IMR-90 (cell line): ENCODE measurements around the gene CNTN5.

Experiments used
- CEBPB ChIP-seq: IDR thresholded peaks from 2 replicates; pipeline ENCODE4 v1.6.1; 2012; ENCODE audit warnings: low read depth, low read length, improper control_type of control experiment
- NFE2L2 ChIP-seq: fragments of 150-350 bp; IDR thresholded peaks from 2 replicates; pipeline ENCODE4 v1.6.1; 2016; ENCODE audit warnings: low read depth, mild to moderate bottlenecking, low read length
- POLR2A ChIP-seq: IDR thresholded peaks from 2 replicates; pipeline ENCODE4 v1.6.1; 2012; ENCODE audit warnings: mild to moderate bottlenecking, low read depth, low read length
- RAD21 ChIP-seq: IDR thresholded peaks from 2 replicates; pipeline ENCODE4 v1.6.1; 2012; ENCODE audit warnings: low read length, improper control_type of control experiment
- RCOR1 ChIP-seq: IDR thresholded peaks from 2 replicates; pipeline ENCODE4 v1.6.1; 2012; ENCODE audit warnings: mild to moderate bottlenecking, low read length, improper control_type of control experiment; ENCODE audit not compliant: insufficient replicate concordance
- TF ChIP-seq, protein P1 (sequence below): conservative IDR thresholded peaks from 2 replicates; pipeline ENCODE4 v1.5.1; 2012; ENCODE audit warnings: mild to moderate bottlenecking, low read depth, low read length, improper control_type of control experiment
- TF ChIP-seq, protein P2 (sequence below): fragments of 150-350 bp; IDR thresholded peaks from 2 replicates; pipeline ENCODE4 v1.6.1; 2016; ENCODE audit warnings: low read depth, mild to moderate bottlenecking, low read length, moderate library complexity, borderline replicate concordance
- TF ChIP-seq, protein P3 (sequence below): fragments of 150-350 bp; IDR thresholded peaks from 2 replicates; pipeline ENCODE4 v1.6.1; 2017; ENCODE audit warnings: mild to moderate bottlenecking, antibody characterized with exemption, low read length, low read depth

DNA sequence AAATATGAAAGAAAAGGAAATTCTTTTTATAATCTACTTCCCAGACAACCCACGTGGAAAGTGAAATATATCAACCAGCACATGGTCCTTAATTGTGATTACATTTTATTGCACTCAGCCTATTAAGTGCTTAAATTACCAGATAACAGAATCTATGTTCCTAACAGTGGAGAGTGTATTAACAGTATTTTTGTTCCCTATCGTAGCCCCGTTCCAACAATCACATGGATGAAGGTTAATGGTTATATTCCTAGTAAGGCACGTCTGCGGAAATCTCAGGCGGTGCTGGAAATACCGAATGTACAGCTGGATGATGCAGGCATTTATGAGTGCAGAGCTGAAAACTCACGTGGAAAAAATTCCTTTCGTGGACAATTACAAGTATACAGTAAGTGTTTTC lies 1040.3 kb downstream of the CNTN5 start:
- TF ChIP-seq, protein P1, sequence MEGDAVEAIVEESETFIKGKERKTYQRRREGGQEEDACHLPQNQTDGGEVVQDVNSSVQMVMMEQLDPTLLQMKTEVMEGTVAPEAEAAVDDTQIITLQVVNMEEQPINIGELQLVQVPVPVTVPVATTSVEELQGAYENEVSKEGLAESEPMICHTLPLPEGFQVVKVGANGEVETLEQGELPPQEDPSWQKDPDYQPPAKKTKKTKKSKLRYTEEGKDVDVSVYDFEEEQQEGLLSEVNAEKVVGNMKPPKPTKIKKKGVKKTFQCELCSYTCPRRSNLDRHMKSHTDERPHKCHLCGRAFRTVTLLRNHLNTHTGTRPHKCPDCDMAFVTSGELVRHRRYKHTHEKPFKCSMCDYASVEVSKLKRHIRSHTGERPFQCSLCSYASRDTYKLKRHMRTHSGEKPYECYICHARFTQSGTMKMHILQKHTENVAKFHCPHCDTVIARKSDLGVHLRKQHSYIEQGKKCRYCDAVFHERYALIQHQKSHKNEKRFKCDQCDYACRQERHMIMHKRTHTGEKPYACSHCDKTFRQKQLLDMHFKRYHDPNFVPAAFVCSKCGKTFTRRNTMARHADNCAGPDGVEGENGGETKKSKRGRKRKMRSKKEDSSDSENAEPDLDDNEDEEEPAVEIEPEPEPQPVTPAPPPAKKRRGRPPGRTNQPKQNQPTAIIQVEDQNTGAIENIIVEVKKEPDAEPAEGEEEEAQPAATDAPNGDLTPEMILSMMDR = no peak
- no peak for TF ChIP-seq RCOR1
- TF ChIP-seq POLR2A = no peak
- TF ChIP-seq CEBPB = no peak
- TF ChIP-seq, protein P2, sequence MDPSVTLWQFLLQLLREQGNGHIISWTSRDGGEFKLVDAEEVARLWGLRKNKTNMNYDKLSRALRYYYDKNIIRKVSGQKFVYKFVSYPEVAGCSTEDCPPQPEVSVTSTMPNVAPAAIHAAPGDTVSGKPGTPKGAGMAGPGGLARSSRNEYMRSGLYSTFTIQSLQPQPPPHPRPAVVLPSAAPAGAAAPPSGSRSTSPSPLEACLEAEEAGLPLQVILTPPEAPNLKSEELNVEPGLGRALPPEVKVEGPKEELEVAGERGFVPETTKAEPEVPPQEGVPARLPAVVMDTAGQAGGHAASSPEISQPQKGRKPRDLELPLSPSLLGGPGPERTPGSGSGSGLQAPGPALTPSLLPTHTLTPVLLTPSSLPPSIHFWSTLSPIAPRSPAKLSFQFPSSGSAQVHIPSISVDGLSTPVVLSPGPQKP = no peak
- TF ChIP-seq NFE2L2 = no peak
- no peak for TF ChIP-seq RAD21
- TF ChIP-seq, protein P3, sequence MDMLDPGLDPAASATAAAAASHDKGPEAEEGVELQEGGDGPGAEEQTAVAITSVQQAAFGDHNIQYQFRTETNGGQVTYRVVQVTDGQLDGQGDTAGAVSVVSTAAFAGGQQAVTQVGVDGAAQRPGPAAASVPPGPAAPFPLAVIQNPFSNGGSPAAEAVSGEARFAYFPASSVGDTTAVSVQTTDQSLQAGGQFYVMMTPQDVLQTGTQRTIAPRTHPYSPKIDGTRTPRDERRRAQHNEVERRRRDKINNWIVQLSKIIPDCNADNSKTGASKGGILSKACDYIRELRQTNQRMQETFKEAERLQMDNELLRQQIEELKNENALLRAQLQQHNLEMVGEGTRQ = no peak
